H9 (cell line): ENCODE measurements around the gene OSBPL10. TPM values are rescaled to one million over a fixed set of nuclear protein-coding genes. Genes with fewer than 3 reads are reported as not detected.

Experiments used
- DNase-seq: peaks from one replicate; pipeline ENCODE4 v3.0.0-alpha.2; 2017
- H2AFZ ChIP-seq: one replicate; pipeline ENCODE4 v1.6.1; 2013; ENCODE audit warnings: mild to moderate bottlenecking, low read length, control low read depth, moderate library complexity
- H2AK5ac ChIP-seq: 2 replicates; pipeline ENCODE4 v1.6.1; 2013; ENCODE audit warnings: low read length, control low read depth, mixed read lengths; ENCODE audit not compliant: insufficient read length
- H2BK120ac ChIP-seq: one replicate; pipeline ENCODE4 v1.6.1; 2013; ENCODE audit warnings: low read depth, mild to moderate bottlenecking, low read length, control low read depth, inconsistent platforms; ENCODE audit not compliant: poor library complexity, severe bottlenecking
- H2BK12ac ChIP-seq: 2 replicates; pipeline ENCODE4 v1.6.1; 2013; ENCODE audit warnings: low read length, control low read depth, mixed read lengths, low read depth; ENCODE audit not compliant: insufficient read length
- H2BK15ac ChIP-seq: 2 replicates; pipeline ENCODE4 v1.6.1; 2013; ENCODE audit warnings: low read depth, low read length, control low read depth
- H2BK20ac ChIP-seq: one replicate; pipeline ENCODE4 v1.6.1; 2013; ENCODE audit warnings: low read depth, mild to moderate bottlenecking, low read length, control low read depth, inconsistent platforms; ENCODE audit not compliant: poor library complexity, severe bottlenecking
- H2BK5ac ChIP-seq: 2 replicates; pipeline ENCODE4 v1.6.1; 2013; ENCODE audit warnings: low read length, control low read depth, mixed read lengths; ENCODE audit not compliant: insufficient read length
- H3K14ac ChIP-seq: 2 replicates; pipeline ENCODE4 v1.6.1; 2013; ENCODE audit warnings: low read length, control low read depth; ENCODE audit not compliant: insufficient read depth
- H3K18ac ChIP-seq: 2 replicates; pipeline ENCODE4 v1.6.1; 2013; ENCODE audit warnings: low read depth, mild to moderate bottlenecking, mixed read lengths, low read length, control low read depth; ENCODE audit not compliant: insufficient read length
- H3K23ac ChIP-seq: 2 replicates; pipeline ENCODE4 v1.6.1; 2013; ENCODE audit warnings: low read length, control low read depth, mixed read lengths, low read depth; ENCODE audit not compliant: insufficient read length
- H3K23me2 ChIP-seq: 2 replicates; pipeline ENCODE4 v1.6.1; 2013; ENCODE audit warnings: low read depth, mild to moderate bottlenecking, mixed read lengths, low read length, control low read depth; ENCODE audit not compliant: insufficient read length, poor library complexity, severe bottlenecking
- H3K27ac ChIP-seq: 2 replicates; pipeline ENCODE4 v1.5.1; 2013; ENCODE audit warnings: low read length, control low read depth, mixed read lengths, low read depth; ENCODE audit not compliant: insufficient read length
- H3K27me3 ChIP-seq: 2 replicates; pipeline ENCODE4 v1.6.1; 2013; ENCODE audit warnings: low read length, control low read depth, inconsistent platforms; ENCODE audit not compliant: insufficient read depth
- H3K4ac ChIP-seq: 2 replicates; pipeline ENCODE4 v1.6.1; 2013; ENCODE audit warnings: low read depth, mild to moderate bottlenecking, control low read depth, inconsistent platforms, low read length, moderate library complexity
- H3K4me1 ChIP-seq: 2 replicates; pipeline ENCODE4 v1.6.1; 2013; ENCODE audit warnings: low read length, control low read depth, inconsistent platforms; ENCODE audit not compliant: insufficient read depth
- H3K4me2 ChIP-seq: 2 replicates; pipeline ENCODE4 v1.6.1; 2013; ENCODE audit warnings: low read length, control low read depth, mixed read lengths; ENCODE audit not compliant: insufficient read length, insufficient read depth
- H3K56ac ChIP-seq: 2 replicates; pipeline ENCODE4 v1.6.1; 2013; ENCODE audit warnings: low read depth, mild to moderate bottlenecking, mixed read lengths, low read length, control low read depth; ENCODE audit not compliant: insufficient read length
- H3K79me1 ChIP-seq: 2 replicates; pipeline ENCODE4 v1.6.1; 2013; ENCODE audit warnings: low read depth, mild to moderate bottlenecking, moderate library complexity, low read length, control low read depth, inconsistent platforms; ENCODE audit not compliant: insufficient read depth, poor library complexity, severe bottlenecking
- H3K79me2 ChIP-seq: 2 replicates; pipeline ENCODE4 v1.6.1; 2013; ENCODE audit warnings: low read length, control low read depth, inconsistent platforms; ENCODE audit not compliant: insufficient read depth
- H3K9ac ChIP-seq: 2 replicates; pipeline ENCODE4 v1.6.1; 2013; ENCODE audit warnings: low read length, control low read depth, mixed read lengths; ENCODE audit not compliant: insufficient read length; ENCODE audit errors: extremely low read depth
- H3K9me3 ChIP-seq: one replicate; pipeline ENCODE4 v1.6.1; 2013; ENCODE audit warnings: low read depth, low read length, inconsistent platforms; ENCODE audit not compliant: control insufficient read depth
- H3T11ph ChIP-seq: one replicate; pipeline ENCODE4 v1.6.1; 2013; ENCODE audit warnings: mild to moderate bottlenecking, low read length, control low read depth, inconsistent platforms
- H4K20me1 ChIP-seq: one replicate; pipeline ENCODE4 v1.6.1; 2013; ENCODE audit not compliant: control insufficient read depth, insufficient read length, insufficient read depth
- H4K5ac ChIP-seq: 2 replicates; pipeline ENCODE4 v1.6.1; 2013; ENCODE audit warnings: low read depth, mild to moderate bottlenecking, mixed read lengths, low read length, control low read depth; ENCODE audit not compliant: insufficient read length
- H4K8ac ChIP-seq: replicated peaks from 2 replicates; pipeline ENCODE4 v1.6.1; 2013; ENCODE audit warnings: low read length, control low read depth, mixed read lengths, low read depth; ENCODE audit not compliant: insufficient read length
- H4K91ac ChIP-seq: 2 replicates; pipeline ENCODE4 v1.6.1; 2013; ENCODE audit warnings: low read depth, mild to moderate bottlenecking, moderate library complexity, mixed read lengths, low read length, control low read depth; ENCODE audit not compliant: insufficient read length
- H3K27ac Mint-ChIP-seq, 3 experiments: 2 replicates in 2 of 3; 3 replicates in 1 of 3; pipeline ENCODE4 v1.8.0; 2020 to 2021; ENCODE audit warnings: mixed read lengths in 3 of 3, mild to moderate bottlenecking in 1 of 3, moderate library complexity in 1 of 3
- H3K27me3 Mint-ChIP-seq: 2 replicates; pipeline ENCODE4 v1.8.0; 2021; ENCODE audit warnings: low read depth, mild to moderate bottlenecking, moderate library complexity, mixed read lengths
- H3K36me3 Mint-ChIP-seq, 3 experiments: 2 replicates in 2 of 3; 3 replicates in 1 of 3; pipeline ENCODE4 v1.8.0; 2020 to 2021; ENCODE audit warnings: low read depth in 3 of 3, mixed read lengths in 3 of 3; ENCODE audit not compliant: insufficient read depth in 1 of 3
- H3K4me1 Mint-ChIP-seq, 2 experiments: 2 replicates each; pipeline ENCODE4 v1.8.0; 2020; ENCODE audit warnings: mixed read lengths in 2 of 2
- H3K4me3 Mint-ChIP-seq, 2 experiments: 2 replicates in 1 of 2; 3 replicates in 1 of 2; pipeline ENCODE4 v1.8.0; 2020 to 2021; ENCODE audit warnings: mild to moderate bottlenecking in 2 of 2, mixed read lengths in 2 of 2, moderate library complexity in 1 of 2
- H3K9me3 Mint-ChIP-seq, 2 experiments: 2 replicates in 1 of 2; 3 replicates in 1 of 2; pipeline ENCODE4 v1.8.0; 2020; ENCODE audit warnings: mild to moderate bottlenecking in 2 of 2, mixed read lengths in 2 of 2, moderate library complexity in 1 of 2
- CTCF ChIP-seq: fragments of 200-600 bp; sonication (generic); conservative IDR thresholded peaks from 3 replicates; pipeline ENCODE4 v1.8.0; 2021; ENCODE audit warnings: antibody characterized with exemption, mild to moderate bottlenecking
- WGBS: extraction: QIAGEN DNeasy Blood & Tissue Kit; methylation state at CpG from one replicate; pipeline ENCODE4 v1.1.7; 2013; ENCODE audit warnings: missing lambda C conversion rate, low lambda C conversion rate, mixed read lengths; ENCODE audit not compliant: insufficient read length; ENCODE audit errors: extremely low coverage; 5-methylcytosine and 5-hydroxymethylcytosine counted together
- total RNA-seq: library from RNA; stranded (reverse); gene quantifications from 2 replicates; pipeline ENCODE4 v1.2.1, GENCODE V29; 2021

Gene OSBPL10
- total RNA-seq, 1 experiment from 2014 or later = 42.7 TPM

- H3K79me1 ChIP-seq = no peaks in the 10 kb centered on the region
- Mint-ChIP-seq H3K4me3 (no peak overlapping the region; a peak in 1 of 5 replicates), H3K9me3 (peaks cover 29 to 35% of the 10 kb centered on the region in 2 experiments), H3K27me3 (no peaks in the 10 kb centered on the region), H3K27ac (peak overlapping the region; percentile 11 to 81 (median 41); a peak in 4 of 7 replicates), H3K36me3 (peaks cover 40 to 54% (median 46%) of the 10 kb centered on the region in 3 experiments), H3K4me1 (peaks cover 37 to 39% of the 10 kb centered on the region in 2 experiments)
- H3K27me3 ChIP-seq = no peaks in the 10 kb centered on the region
- no peak overlapping the region for H2BK20ac ChIP-seq
- H3K23ac ChIP-seq = no peak overlapping the region
- no peak overlapping the region for H2BK12ac ChIP-seq
- no peaks in the 10 kb centered on the region for H3K23me2 ChIP-seq
- H3K27ac ChIP-seq = no peak overlapping the region
- no peak overlapping the region for H3K4me2 ChIP-seq
- no peak overlapping the region for H3K9ac ChIP-seq
- H3K14ac ChIP-seq = no peak overlapping the region
- no peak overlapping the region for H4K91ac ChIP-seq
- TF ChIP-seq CTCF = no peak
- no peak for DNase-seq
- H2BK5ac ChIP-seq = no peak overlapping the region
- H3T11ph ChIP-seq = no peak overlapping the region
- no peak overlapping the region for H4K5ac ChIP-seq
- WGBS = no CpG with 5 or more reads among the region's 4 CpGs
- no peak overlapping the region for H3K4ac ChIP-seq
- H2AFZ ChIP-seq = no peak overlapping the region
- peaks cover 58% of the 10 kb centered on the region for H3K79me2 ChIP-seq
- no peak overlapping the region for H4K8ac ChIP-seq
- no peak overlapping the region for H2BK15ac ChIP-seq
- H3K18ac ChIP-seq = no peak overlapping the region
- no peak overlapping the region for H3K56ac ChIP-seq
- peaks cover 11% of the 10 kb centered on the region for H3K9me3 ChIP-seq
- H2BK120ac ChIP-seq = no peak overlapping the region
- H2AK5ac ChIP-seq = no peak overlapping the region
- H4K20me1 ChIP-seq = no peaks in the 10 kb centered on the region
- peaks cover 11% of the 10 kb centered on the region for H3K4me1 ChIP-seq
These were observed 28.9 kb downstream of the OSBPL10 start for GRCh38 chr3:31952205-31952604.
